Measurements from ENCODE around the gene MAGEC2.

MAGEC2 gene, protein sequence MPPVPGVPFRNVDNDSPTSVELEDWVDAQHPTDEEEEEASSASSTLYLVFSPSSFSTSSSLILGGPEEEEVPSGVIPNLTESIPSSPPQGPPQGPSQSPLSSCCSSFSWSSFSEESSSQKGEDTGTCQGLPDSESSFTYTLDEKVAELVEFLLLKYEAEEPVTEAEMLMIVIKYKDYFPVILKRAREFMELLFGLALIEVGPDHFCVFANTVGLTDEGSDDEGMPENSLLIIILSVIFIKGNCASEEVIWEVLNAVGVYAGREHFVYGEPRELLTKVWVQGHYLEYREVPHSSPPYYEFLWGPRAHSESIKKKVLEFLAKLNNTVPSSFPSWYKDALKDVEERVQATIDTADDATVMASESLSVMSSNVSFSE

DNA sequence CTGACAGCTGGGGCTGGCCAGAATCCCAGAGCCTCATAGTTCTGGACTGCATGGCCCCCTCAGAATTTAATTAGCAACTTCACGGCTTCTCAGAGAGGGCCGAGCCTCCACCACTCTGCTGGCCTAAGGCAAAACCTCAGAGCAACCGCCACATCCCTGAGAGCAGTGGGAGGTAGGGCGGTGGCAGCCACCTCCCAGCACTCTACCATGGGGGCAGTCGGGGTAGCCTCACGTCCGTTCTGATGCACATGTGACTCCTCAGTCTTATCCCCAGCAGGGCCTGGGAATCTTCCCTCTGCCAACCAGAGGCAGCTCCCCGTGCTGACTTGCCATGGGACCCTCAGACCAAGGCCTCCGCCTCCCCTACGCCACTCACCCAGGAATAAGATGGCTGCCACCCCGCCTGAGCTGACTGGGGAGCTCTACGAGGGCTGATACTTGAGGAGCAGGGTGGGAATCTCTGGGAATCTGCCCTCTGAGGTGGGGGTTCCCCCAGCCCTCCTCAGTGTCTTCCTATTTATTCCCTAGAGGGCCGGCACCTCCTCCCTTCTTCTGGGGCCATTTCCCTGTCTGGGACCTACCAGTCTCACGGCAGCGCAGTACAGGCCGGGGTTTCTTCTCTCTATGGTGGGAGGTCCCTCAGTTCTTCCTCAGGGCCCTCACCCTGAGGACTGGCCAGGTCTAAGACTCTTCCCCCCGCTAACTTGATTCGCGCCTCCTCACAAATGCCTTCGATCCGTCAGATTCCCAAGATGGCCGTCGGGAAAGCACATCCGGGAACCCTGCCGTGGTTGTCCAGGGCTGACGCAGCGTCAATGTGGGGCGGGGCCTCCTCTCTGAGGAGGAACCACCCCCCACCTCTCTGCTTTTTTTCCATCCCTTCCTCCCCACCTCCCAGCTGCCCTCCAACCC lies at the start of gene MAGEC2:
MAGEC2 (minus strand) TSS at position 769 of the 912 bp plus-strand sequence. CDS start 1,303 bp downstream, outside the sequence.
- no peak for DNase-seq

DNA sequence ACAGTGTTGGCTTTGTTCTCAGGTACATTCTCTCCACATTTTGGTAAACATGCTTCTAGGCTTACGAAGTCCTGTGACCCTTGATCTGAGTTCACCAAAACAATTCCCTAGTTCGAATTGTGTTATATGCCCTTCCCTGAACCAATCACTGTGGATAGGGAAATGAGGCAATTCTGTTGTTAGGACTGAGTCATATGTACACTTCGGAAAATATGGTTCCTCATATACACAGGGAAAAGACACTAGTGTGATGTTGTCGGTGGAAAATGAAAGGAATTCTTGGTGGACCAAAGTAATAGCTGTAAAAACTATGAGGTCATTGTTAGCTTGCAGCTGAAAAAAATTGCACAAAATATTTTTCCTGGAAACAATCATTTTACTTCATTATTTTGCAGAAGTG lies 46.6 kb upstream of the MAGEC2 start:
- DNase-seq: no peak

DNA sequence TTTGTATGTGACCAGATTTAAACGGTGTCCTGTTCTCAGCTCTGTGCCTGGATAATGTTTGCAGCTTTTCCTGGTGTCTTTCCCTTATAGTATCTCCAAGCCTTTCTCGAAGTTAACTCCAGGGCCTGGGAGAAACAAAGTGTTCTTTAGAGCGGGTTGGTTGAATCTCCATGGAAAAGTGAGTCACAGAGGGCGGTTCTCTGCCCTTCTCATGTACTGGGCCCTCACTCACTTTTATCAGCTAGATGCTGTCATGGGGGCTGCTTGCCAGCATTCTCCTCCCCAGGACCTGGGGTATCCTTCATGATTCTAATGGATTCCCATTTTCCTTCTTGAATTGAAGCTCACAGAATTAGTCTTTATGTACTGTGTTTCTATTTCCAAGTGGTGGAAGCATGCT lies 46.1 kb upstream of the MAGEC2 start:
- no peak for DNase-seq

DNA sequence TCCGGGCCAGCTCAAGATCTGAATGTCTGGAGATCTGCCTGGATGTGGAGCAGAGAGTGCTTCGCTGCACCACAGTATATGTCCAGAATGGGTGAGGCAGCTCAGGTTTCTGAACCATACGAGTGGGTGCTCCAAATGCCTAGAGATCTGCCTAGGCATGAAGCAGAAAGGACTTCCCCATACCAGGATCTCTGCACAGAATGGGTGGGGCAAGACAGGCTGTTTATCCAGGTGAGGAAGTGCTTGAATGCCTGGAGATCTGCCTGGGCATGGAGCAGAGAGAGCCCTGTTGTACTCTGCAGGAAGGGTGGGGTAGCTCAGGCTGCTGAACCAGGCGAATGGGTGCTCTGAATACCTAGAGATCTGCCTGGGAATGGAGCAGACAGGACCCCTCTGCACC lies 45.4 kb upstream of the MAGEC2 start:
- no peak for DNase-seq

DNA sequence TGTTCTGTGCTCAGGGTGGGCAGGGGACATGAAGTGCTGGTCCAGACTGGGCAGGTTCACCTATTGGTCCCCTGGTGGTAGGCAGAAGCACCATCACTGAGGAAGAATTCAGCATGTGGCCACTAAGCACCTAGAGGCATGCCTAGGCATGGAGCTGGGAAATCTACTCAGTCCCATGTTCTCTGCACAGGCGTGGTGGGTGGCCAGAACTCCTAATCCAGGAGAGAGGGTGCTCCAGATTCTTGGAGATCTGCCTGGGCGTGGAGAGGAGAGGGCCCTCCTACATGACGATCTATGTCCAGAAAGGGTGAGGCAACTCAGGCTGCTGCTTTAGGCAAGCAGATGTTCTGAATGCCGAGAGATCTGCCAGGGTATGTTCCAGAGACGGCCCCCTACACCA lies 44.6 kb upstream of the MAGEC2 start:
- no peak for DNase-seq

DNA sequence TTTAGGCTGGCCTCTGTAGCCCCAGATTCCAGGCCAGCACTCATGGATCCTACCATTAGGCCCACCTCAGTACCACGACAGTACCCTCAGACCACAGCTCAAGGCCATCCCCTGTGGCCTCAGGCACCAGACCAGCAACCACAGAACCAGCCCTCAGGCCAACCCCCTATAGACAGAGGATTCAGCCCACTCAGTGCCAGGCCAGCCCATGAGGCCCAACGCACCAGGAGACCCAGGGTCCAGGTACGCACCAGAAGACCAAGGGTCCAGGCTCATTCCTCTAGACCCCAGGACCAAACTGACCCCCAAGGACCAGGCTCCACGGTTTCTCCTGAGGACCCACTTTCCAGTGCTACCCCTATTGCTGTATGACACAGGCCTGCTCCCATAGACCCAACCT lies 39.5 kb upstream of the MAGEC2 start:
- no peak for DNase-seq

DNA sequence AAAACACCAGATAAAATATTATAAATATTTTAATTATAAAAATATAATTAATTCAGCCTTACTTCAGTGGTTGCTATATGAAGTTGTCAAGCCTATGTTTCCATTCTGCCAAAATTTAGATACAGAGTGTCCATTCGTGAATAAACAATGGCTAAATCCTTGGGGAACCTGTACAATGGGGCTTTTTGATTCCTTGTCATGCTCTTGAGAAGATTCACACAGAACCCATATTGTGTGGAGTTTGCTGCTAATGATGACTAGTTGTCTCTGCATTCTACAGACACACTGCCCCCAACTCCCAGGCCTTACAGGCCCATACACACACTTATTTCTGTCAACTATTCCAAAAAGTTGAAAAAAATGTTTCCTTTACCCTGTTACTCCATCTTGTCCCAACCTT lies 33.4 kb upstream of the MAGEC2 start:
- DNase-seq: no peak

DNA sequence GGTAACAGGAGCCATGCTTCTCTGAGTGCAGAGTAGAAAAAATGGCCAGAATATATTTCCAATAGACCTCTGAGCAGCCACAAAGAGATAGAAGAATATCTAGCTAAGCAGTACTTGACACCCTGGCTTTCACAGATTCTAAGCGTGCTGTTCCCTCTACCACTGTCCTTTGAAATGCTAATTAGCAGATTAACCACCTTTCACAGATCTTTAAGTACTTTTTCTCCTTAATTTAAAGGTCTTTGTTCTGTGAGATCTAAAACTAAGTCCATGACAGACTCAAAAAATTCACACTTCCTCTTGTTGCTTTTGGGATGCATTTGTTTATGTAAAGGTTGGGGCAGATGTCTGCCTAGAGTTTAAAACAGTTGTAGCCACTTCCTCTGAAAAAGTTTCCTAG lies 28.3 kb upstream of the MAGEC2 start:
- no peak for DNase-seq

DNA sequence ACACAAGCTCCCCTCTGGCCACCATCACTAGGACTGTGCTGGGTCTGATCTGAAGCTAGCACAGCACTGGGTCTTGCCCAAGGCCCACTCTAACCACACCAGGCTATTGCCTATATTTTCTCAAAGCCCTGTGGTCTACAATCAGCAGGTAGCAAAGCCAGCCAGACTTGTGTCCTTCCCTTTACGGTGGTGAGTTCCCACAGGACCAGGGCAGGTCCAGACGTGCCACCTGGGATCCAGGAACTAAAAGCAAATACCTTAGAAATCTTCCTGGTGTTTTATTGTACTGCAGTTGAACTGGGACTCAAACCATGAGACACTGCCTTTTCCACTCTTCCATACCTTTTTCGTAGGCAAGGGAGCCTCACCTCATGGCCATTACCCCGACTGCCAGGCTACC lies 9.0 kb upstream of the MAGEC2 start:
- DNase-seq: no peak

DNA sequence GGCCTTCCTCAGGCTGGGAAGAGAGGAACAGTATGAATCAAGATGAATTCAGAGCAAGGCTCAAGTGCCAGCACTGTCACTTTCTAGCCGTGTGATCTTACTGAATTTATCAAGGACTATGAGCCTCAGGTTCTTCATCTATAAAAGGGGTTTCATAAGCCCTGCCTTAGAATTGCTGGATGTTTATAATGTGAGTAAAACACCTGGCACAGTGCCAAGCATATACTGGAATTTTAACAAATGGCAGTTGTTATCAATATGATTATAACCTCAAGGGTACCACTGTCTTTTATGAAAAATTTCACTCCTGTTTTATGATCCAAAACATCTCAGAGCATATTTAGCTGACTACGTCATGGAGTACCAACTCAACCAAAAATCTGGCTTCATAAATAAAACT lies 4.0 kb downstream of the MAGEC2 start:
- DNase-seq: no peak

DNA sequence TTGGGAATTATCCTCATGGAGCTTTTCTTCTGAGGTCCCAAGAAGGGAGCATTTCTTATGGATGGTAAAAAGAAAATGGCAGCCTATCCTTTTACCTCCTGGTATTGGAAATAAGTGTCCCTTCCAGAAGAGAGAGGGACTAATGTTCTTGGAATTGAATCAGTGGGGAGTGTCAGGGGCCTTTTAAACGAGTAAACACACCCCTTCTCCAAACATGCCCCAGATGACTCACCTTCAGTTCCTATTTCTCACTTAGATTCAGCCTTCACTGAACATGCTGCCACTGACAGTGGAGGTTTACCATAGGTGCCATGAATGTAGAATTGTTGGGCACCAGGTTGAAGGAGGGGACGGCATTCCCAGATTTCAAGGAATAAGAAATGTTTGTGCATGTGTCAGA lies 19.0 kb downstream of the MAGEC2 start:
- DNase-seq: no peak

DNA sequence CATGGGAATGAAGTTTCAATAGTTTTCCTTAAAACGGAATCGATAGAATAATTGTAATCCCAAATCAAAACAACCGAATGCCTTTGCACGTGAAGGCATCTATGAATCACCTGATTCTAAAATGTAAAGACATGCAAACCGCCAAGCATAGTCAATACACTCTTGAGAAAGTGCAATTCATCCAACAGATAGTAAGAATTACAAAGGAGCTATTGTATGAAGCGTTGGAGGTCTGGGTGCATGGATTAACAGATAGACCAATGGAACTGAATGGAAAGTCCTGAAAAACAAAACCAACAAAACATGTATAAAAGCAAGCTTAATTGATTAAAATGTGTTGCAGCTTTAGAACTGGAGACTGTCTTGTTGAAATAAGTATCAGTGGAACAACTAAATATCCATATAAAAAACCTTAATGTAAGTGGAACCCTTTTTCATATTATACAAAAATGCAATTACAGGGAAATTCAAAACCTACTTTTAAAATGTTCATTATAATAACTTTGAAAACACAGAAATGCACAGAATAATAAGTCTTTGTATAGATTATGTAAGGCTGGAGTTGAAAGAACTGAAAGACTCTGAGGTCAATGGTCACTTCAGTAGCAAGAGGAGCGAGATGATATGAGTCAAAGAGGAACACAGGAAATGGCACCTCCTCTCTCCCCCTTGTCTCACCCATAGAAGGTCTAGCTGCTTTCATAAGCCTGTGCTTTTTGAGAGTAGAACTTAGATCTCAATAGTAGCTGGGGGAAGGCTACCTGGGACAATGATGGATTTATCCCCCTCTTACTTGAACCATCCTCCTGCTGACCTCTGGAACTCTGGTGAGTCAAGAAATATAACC lies 20.1 kb downstream of the MAGEC2 start:
- no peak for DNase-seq

DNA sequence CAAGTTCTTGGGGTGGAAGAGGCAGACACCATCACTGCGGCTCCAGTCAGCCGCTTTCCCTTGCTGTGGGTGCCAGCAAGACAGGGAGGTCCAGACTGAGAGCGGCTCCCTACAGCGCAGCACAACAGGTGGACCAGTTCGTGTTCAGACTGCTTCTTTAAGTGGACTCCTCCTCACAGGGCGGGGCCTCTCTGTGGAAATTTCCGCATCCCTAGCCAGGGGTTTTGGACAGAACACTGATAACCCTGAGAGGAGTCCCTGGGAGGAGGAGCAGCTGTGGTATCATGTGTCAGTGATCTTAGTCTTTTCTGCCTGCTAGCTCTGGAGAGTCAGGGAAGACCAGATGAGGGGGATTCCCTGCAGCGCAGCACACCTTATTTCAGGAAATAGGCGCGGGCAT lies 48.5 kb downstream of the MAGEC2 start:
- DNase-seq: no peak
